ENCODE data around the gene DMAP1.

DMAP1 gene

DNA sequence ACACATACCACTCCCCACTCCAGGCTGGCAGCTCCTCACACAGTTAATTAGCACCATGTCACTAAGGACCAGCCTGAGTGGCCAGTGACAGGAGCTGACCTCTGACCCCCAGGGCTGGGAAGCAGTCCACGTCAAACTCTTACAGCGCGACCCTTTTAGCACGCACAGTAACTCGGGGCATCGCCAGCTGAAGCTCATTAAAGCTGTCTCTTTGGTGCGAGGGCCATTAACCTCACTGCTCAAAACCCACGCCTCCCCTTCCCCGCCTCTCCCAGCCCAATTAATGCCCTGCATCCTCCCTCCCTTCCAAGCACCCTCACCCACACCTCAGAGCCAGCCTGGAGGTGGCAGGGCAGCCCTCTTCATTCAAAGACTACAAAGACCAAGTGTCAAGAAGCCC, 31.7 kb downstream of the DMAP1 start:
- no peak overlapping the region for H3K27ac ChIP-seq (ENCODE audit: extremely low read depth, low read depth, low read length)
- ChIA-PET CTCF (interaction anchor here (0.5 kb wide), 1 partner anchor 11 kb away, joined by 5 read pairs; no protein-coding TSS in a partner anchor), POLR2A (no interaction called here)
- no peaks in the 10 kb centered on the region; the same call in 1 of the 2 replicates for H3K4me1 ChIP-seq (ENCODE audit: control insufficient read depth, insufficient read depth, low read length)
- H3K4me3 ChIP-seq (ENCODE audit: low read depth, low read length) = no peak overlapping the region
- H3K9me3 ChIP-seq (ENCODE audit: control insufficient read depth, insufficient read depth, low read depth, low read length) = no peaks in the 10 kb centered on the region
- H3K36me3 ChIP-seq (ENCODE audit: control insufficient read depth in 2 of 2, insufficient read depth in 1 of 2, low read length in 2 of 2) = peaks cover 0 to 65% of the 10 kb centered on the region in 2 experiments; a peak in 1 of 3 replicates
- TF ChIP-seq EGR2 (tag by site-specific recombination; IDR thresholded peaks at IDR 0.05; ENCODE audit: low read depth) = peak; percentile 90
- peak; percentile 80 for TF ChIP-seq ZFHX2 (tag by site-specific recombination; conservative IDR thresholded peaks at IDR 0.05)
- TF ChIP-seq, protein P1, sequence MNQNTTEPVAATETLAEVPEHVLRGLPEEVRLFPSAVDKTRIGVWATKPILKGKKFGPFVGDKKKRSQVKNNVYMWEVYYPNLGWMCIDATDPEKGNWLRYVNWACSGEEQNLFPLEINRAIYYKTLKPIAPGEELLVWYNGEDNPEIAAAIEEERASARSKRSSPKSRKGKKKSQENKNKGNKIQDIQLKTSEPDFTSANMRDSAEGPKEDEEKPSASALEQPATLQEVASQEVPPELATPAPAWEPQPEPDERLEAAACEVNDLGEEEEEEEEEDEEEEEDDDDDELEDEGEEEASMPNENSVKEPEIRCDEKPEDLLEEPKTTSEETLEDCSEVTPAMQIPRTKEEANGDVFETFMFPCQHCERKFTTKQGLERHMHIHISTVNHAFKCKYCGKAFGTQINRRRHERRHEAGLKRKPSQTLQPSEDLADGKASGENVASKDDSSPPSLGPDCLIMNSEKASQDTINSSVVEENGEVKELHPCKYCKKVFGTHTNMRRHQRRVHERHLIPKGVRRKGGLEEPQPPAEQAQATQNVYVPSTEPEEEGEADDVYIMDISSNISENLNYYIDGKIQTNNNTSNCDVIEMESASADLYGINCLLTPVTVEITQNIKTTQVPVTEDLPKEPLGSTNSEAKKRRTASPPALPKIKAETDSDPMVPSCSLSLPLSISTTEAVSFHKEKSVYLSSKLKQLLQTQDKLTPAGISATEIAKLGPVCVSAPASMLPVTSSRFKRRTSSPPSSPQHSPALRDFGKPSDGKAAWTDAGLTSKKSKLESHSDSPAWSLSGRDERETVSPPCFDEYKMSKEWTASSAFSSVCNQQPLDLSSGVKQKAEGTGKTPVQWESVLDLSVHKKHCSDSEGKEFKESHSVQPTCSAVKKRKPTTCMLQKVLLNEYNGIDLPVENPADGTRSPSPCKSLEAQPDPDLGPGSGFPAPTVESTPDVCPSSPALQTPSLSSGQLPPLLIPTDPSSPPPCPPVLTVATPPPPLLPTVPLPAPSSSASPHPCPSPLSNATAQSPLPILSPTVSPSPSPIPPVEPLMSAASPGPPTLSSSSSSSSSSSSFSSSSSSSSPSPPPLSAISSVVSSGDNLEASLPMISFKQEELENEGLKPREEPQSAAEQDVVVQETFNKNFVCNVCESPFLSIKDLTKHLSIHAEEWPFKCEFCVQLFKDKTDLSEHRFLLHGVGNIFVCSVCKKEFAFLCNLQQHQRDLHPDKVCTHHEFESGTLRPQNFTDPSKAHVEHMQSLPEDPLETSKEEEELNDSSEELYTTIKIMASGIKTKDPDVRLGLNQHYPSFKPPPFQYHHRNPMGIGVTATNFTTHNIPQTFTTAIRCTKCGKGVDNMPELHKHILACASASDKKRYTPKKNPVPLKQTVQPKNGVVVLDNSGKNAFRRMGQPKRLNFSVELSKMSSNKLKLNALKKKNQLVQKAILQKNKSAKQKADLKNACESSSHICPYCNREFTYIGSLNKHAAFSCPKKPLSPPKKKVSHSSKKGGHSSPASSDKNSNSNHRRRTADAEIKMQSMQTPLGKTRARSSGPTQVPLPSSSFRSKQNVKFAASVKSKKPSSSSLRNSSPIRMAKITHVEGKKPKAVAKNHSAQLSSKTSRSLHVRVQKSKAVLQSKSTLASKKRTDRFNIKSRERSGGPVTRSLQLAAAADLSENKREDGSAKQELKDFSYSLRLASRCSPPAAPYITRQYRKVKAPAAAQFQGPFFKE (tag by site-specific recombination; IDR thresholded peaks at IDR 0.05; ENCODE audit: borderline replicate concordance) = no peak

DNA sequence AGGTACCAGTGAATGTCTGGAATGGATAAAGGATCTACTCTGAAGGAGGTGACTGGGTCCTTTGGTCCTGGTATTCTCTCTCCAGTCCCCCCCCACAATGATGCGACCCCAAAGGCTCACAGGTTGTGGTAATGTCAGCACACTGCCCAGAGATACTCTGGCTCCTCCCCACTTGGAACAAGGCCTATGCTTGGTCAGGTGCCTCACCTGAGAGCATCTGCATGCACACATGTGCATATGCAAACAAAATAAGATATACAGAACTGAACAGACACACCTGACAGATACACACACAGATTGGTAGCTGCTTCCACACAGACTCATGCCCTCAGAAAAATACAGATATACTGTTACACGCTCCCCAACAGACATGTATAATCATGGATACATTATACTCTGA, 33.5 kb downstream of the DMAP1 start:
- CTCF ChIA-PET = interaction anchor here (0.6 to 1.0 kb wide), 3 partner anchors 32 to 154 kb away, joined by 3 to 5 read pairs (median 4); no protein-coding TSS in a partner anchor
- TF ChIP-seq SCRT2 (tag by site-specific recombination; IDR thresholded peaks at IDR 0.05) (no peak), ZNF10 (tag by site-specific recombination; IDR thresholded peaks at IDR 0.05) (no peak), ZNF121 (tag by site-specific recombination; IDR thresholded peaks at IDR 0.05) (no peak), GLI2 (tag by site-specific recombination; IDR thresholded peaks at IDR 0.05; ENCODE audit: borderline replicate concordance, low read depth) (no peak), ZNF114 (tag by site-specific recombination; IDR thresholded peaks at IDR 0.05) (no peak)
- POLR2A ChIA-PET = no interaction called here
- H3K36me3 ChIP-seq (ENCODE audit: control insufficient read depth in 2 of 2, insufficient read depth in 1 of 2, low read length in 2 of 2) = peaks cover 0 to 59% of the 10 kb centered on the region in 2 experiments; a peak in 1 of 3 replicates
- H3K9me3 ChIP-seq (ENCODE audit: control insufficient read depth, insufficient read depth, low read depth, low read length) = no peaks in the 10 kb centered on the region
- no peak overlapping the region for H3K4me3 ChIP-seq (ENCODE audit: low read depth, low read length)
- no peak overlapping the region for H3K27ac ChIP-seq (ENCODE audit: extremely low read depth, low read depth, low read length)
- H3K4me1 ChIP-seq (ENCODE audit: control insufficient read depth, insufficient read depth, low read length) = no peaks in the 10 kb centered on the region

DNA sequence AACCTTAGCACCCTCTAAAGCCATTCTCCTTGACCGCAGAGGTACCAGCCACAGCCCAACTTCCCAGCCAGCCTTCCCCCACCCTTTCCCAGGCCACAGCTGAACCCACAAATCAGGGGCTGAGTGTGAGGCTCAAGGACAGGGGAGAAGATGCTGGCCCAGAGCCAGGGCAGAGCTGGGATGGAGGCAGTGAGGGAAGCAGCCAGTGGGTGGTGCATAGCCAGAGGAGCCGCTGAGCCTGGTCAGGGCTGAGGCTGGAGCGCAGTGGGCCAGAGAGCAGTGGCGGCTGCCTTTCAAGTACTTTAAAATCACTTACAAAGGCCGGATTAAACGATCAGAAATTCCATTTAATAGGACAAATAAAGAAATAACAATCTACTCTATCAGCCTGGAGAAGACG, 36.3 kb downstream of the DMAP1 start:
- Histone ChIP-seq H3K36me3 (ENCODE audit: control insufficient read depth in 2 of 2, insufficient read depth in 1 of 2, low read length in 2 of 2) (peaks cover 0 to 47% of the 10 kb centered on the region in 2 experiments; a peak in 1 of 3 replicates), H3K4me1 (ENCODE audit: control insufficient read depth, insufficient read depth, low read length) (no peaks in the 10 kb centered on the region), H3K27ac (ENCODE audit: extremely low read depth, low read depth, low read length) (no peak overlapping the region), H3K9me3 (ENCODE audit: control insufficient read depth, insufficient read depth, low read depth, low read length) (no peaks in the 10 kb centered on the region), H3K4me3 (ENCODE audit: low read depth, low read length) (no peak overlapping the region)
- CTCF ChIA-PET = no interaction called here
- TF ChIP-seq ZBTB17 (tag by site-specific recombination; IDR thresholded peaks at IDR 0.05) = 0 out of 2 replicates have a peak, but pooled peaks have one; percentile 23
- TF ChIP-seq ZFHX2 (tag by site-specific recombination; conservative IDR thresholded peaks at IDR 0.05) = peak; percentile 38; the same call in 1 of the 2 replicates
- no peak for TF ChIP-seq ZNF510 (tag by site-specific recombination; IDR thresholded peaks at IDR 0.05; ENCODE audit: insufficient replicate concordance)
- TF ChIP-seq ZNF239 (tag by site-specific recombination; IDR thresholded peaks at IDR 0.05) = no peak
- POLR2A ChIA-PET = no interaction called here

DNA sequence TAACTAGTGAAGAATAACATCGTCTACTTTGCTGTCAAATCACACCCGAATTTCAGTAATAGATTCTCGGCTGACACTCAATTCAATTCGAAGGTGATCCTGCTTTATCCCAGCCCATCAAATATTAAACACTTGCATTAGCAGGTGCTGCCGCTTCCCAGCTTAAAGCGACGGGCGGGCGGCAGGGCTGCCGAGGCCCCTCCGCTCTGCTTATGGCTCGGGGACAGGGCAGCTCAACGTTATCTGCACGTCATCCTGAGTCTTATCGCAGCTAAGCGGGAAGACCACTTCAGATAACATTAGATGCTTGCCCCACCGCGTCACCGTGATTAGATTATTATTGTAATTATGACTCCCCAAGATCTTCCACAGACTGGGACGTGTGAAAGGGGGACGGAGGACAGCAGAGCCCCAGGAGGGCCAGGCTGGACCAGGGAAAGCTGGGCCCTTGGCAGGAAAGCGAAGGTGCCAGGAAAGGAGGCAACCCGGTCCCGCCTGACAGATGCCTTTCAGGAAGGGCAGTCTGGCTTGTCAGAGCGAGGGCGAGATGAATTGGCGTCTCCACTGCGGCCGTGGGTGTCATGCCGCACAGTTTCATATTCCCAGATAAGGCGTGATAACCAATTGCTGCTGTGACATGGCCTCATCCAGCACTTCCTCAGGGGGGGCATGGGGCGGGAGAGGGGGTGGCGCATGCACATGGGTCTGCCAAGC, 37.0 kb downstream of the DMAP1 start:
- CTCF ChIA-PET = no interaction called here
- POLR2A ChIA-PET = no interaction called here
- H3K36me3 ChIP-seq (ENCODE audit: control insufficient read depth in 2 of 2, insufficient read depth in 1 of 2, low read length in 2 of 2) = peaks cover 0 to 42% of the 10 kb centered on the region in 2 experiments; a peak in 1 of 3 replicates
- TF ChIP-seq ZNF473 (tag by site-specific recombination; IDR thresholded peaks at IDR 0.05) = no peak
- TF ChIP-seq, protein P2, sequence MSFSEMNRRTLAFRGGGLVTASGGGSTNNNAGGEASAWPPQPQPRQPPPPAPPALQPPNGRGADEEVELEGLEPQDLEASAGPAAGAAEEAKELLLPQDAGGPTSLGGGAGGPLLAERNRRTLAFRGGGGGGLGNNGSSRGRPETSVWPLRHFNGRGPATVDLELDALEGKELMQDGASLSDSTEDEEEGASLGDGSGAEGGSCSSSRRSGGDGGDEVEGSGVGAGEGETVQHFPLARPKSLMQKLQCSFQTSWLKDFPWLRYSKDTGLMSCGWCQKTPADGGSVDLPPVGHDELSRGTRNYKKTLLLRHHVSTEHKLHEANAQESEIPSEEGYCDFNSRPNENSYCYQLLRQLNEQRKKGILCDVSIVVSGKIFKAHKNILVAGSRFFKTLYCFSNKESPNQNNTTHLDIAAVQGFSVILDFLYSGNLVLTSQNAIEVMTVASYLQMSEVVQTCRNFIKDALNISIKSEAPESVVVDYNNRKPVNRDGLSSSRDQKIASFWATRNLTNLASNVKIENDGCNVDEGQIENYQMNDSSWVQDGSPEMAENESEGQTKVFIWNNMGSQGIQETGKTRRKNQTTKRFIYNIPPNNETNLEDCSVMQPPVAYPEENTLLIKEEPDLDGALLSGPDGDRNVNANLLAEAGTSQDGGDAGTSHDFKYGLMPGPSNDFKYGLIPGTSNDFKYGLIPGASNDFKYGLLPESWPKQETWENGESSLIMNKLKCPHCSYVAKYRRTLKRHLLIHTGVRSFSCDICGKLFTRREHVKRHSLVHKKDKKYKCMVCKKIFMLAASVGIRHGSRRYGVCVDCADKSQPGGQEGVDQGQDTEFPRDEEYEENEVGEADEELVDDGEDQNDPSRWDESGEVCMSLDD (tag by site-specific recombination; IDR thresholded peaks at IDR 0.05) = no peak
- no peak for TF ChIP-seq ZNF214 (tag by site-specific recombination; IDR thresholded peaks at IDR 0.05; ENCODE audit: borderline replicate concordance)
- no peak for TF ChIP-seq ZNF596 (tag by site-specific recombination; IDR thresholded peaks at IDR 0.05)
- no peak for TF ChIP-seq GFI1B (tag by site-specific recombination; IDR thresholded peaks at IDR 0.05)
- TF ChIP-seq, protein P3, sequence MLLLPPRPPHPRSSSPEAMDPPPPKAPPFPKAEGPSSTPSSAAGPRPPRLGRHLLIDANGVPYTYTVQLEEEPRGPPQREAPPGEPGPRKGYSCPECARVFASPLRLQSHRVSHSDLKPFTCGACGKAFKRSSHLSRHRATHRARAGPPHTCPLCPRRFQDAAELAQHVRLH (tag by site-specific recombination; IDR thresholded peaks at IDR 0.05) = no peak
- no peak for TF ChIP-seq ZNF16 (tag by site-specific recombination; IDR thresholded peaks at IDR 0.05; ENCODE audit: low read depth)

More for the DNA sequence above, 37.0 kb downstream of the DMAP1 start:
- no peaks in the 10 kb centered on the region for H3K4me1 ChIP-seq (ENCODE audit: control insufficient read depth, insufficient read depth, low read length)
- no peak overlapping the region for H3K27ac ChIP-seq (ENCODE audit: extremely low read depth, low read depth, low read length)
- no peaks in the 10 kb centered on the region for H3K9me3 ChIP-seq (ENCODE audit: control insufficient read depth, insufficient read depth, low read depth, low read length)
- no peak overlapping the region for H3K4me3 ChIP-seq (ENCODE audit: low read depth, low read length)

Data from HEK293 (cell line).